Measurements from ENCODE around the gene FMNL2.

FMNL2 gene

GRCh38 chr2:152493417-152493816, 158.4 kb downstream of the FMNL2 start:
- DNase-seq (ENCODE audit: low read depth) = no peak

- DNase-seq (ENCODE audit: low read depth) = no peak
Measured at GRCh38 chr2:152493945-152494528, 159.1 kb downstream of the FMNL2 start.

- DNase-seq (ENCODE audit: low read depth) = no peak
Measured at GRCh38 chr2:152496371-152496770, 161.4 kb downstream of the FMNL2 start.

GRCh38 chr2:152497481-152498052, 162.6 kb downstream of the FMNL2 start:
- no peak for DNase-seq (ENCODE audit: low read depth)

GRCh38 chr2:152499331-152499816, 164.4 kb downstream of the FMNL2 start:
- no peak for DNase-seq (ENCODE audit: low read depth)

GRCh38 chr2:152499896-152500735, 165.1 kb downstream of the FMNL2 start:
- DNase-seq (ENCODE audit: low read depth) = no peak

GRCh38 chr2:152500772-152501171, 165.8 kb downstream of the FMNL2 start:
- no peak for DNase-seq (ENCODE audit: low read depth)

- DNase-seq (ENCODE audit: low read depth) = no peak
Measured at GRCh38 chr2:152501666-152502065, 166.7 kb downstream of the FMNL2 start.

- no peak for DNase-seq (ENCODE audit: low read depth)
Measured at GRCh38 chr2:152504618-152505017, 169.6 kb downstream of the FMNL2 start.

- no peak for DNase-seq (ENCODE audit: low read depth)
Measured at GRCh38 chr2:152505495-152505906, 170.5 kb downstream of the FMNL2 start.

- no peak for DNase-seq (ENCODE audit: low read depth)
Measured at GRCh38 chr2:152506843-152507242, 171.9 kb downstream of the FMNL2 start.

GRCh38 chr2:152507907-152508306, 172.9 kb downstream of the FMNL2 start:
- DNase-seq (ENCODE audit: low read depth) = no peak

GRCh38 chr2:152508446-152508845, 173.5 kb downstream of the FMNL2 start:
- DNase-seq (ENCODE audit: low read depth) = no peak

GRCh38 chr2:152509772-152510491, 175.0 kb downstream of the FMNL2 start:
- no peak for DNase-seq (ENCODE audit: low read depth)

- DNase-seq (ENCODE audit: low read depth) = no peak
Measured at GRCh38 chr2:152510621-152511020, 175.6 kb downstream of the FMNL2 start.

- no peak for DNase-seq (ENCODE audit: low read depth)
Measured at GRCh38 chr2:152511981-152512380, 177.0 kb downstream of the FMNL2 start.

- DNase-seq (ENCODE audit: low read depth) = no peak
Measured at GRCh38 chr2:152513029-152513428, 178.1 kb downstream of the FMNL2 start.

GRCh38 chr2:152513681-152514080, 178.7 kb downstream of the FMNL2 start:
- DNase-seq (ENCODE audit: low read depth) = no peak

- DNase-seq (ENCODE audit: low read depth) = no peak
Measured at GRCh38 chr2:152518034-152518433, 183.1 kb downstream of the FMNL2 start.

GRCh38 chr2:152518641-152519580, 183.9 kb downstream of the FMNL2 start:
- DNase-seq (ENCODE audit: low read depth) = no peak

- DNase-seq (ENCODE audit: low read depth) = no peak
Measured at GRCh38 chr2:152519581-152519952, 184.6 kb downstream of the FMNL2 start.
